Gastrocnemius medialis (tissue), 4 donors: Measurements from ENCODE around the gene RBM38.

ENCODE experiments used
- CTCF ChIP-seq, 5 experiments: fragments of 450-650 bp in 3 of 5; fragments of 200-600 bp in 2 of 5; sonication (generic) in 2 of 5; IDR thresholded peaks in 4 of 5; conservative IDR thresholded peaks in 1 of 5; 1 replicate in 4 of 5; 2 replicates in 1 of 5; pipeline ENCODE4 v1.5.1; 2016 to 2019; ENCODE audit warnings: antibody characterized with exemption in 5 of 5, mild to moderate bottlenecking in 3 of 5, moderate library complexity in 3 of 5
- POLR2A ChIP-seq, 2 donors: fragments of 450-650 bp; IDR thresholded peaks; one replicate each; pipeline ENCODE4 v1.6.1; 2017; ENCODE audit warnings: antibody characterized with exemption in 2 of 2, mild to moderate bottlenecking in 2 of 2, moderate library complexity in 2 of 2

- TF ChIP-seq CTCF (IDR thresholded peaks at IDR 0.05 in 4 of 5, conservative IDR thresholded peaks at IDR 0.05 in 1 of 5) (no peak), POLR2A (IDR thresholded peaks at IDR 0.05) (no peak)
These were observed 22.8 kb downstream of the RBM38 start for GRCh38 chr20:57413986-57414385.
